Inferior parietal cortex (tissue), 1 donor: Measurements from ENCODE around the gene ACSL6.

Experiments used
- DNase-seq: peaks from one replicate; pipeline ENCODE4 v3.0.0-alpha.2; 2016; ENCODE audit errors: extremely low spot score

Gene ACSL6

DNA sequence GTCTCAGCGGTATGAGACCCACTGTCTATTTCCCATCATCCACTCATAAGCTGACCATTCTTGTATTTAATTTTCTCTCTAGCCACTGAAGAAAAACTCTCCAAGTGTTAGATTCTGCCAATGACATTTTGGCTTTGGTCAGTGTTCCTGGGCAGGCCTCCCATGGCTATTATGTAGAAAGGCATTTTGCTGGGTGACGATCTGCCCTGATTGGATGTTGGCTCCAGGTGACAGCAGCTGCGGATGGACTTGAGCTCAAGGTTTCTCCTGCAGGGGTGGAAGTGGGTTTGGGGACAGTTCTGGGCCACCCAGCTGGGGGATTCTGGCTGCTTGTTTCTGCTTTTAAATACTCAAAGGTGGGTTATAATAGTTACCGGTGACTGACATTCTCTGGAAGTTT lies 31.6 kb downstream of the ACSL6 start:
- DNase-seq, result no peak

GRCh38 chr5:131977212-131977604 lies 34.2 kb downstream of the ACSL6 start:
- no peak for DNase-seq

GRCh38 chr5:131976414-131977211 lies 34.8 kb downstream of the ACSL6 start:
- DNase-seq, result no peak

DNA sequence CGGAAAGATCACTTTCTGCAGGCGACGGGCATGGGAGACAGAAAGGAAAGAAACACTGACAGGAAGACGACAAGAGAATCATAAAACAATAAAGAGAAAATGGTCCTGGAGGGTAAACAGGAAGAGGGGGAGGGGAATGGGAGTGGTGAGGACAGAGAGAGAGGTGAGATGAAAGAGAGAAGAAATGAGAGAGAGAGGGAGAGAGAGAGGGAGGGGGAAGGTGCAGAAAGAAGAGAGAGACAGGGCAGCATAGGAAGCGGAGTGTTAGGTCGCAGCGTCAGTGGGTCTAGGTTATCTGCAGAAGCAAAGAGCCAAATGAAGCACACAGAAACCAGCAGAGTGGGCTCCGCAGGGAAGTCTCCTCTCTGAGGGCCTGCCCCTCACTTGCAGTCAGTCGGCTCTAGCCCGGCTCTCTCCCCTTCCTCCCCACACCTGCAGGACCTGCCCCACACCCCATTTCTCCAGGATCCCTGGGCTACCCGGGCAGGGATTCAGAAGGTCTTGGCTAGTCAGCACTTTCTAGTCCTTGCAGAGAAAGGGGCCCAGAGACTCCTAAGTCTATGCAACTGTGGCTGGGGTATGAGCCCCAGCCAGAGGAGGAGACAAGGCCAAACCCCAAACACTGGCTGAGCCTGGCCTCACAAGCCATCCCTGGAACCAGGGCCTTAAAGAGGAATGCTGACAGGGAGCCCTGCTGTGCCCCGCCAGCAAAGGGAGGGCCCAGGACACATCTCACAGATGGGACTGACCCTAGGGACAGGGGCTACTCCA lies 36.3 kb downstream of the ACSL6 start:
- DNase-seq, result no peak

GRCh38 chr5:131974622-131974955 lies 36.9 kb downstream of the ACSL6 start:
- no peak for DNase-seq

DNA sequence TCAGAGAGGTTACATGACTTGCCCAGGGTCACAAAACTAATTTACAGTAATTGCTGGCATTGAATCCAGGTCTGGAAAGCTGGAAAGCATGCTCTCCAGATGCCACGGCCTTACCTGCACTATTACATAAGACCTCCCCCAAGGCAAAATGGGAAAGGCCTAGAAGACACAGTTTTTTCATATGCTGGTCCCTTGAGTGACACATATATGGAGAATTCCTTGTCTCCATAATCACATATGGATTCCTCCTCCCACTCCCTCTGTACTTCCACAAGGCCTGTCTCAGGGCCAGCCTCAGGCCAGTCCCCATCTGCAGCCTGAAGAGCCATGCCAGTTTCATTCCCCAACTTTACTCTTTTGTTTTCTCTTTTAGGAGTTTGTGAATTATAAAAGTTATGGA lies 37.4 kb downstream of the ACSL6 start:
- no peak for DNase-seq

DNA sequence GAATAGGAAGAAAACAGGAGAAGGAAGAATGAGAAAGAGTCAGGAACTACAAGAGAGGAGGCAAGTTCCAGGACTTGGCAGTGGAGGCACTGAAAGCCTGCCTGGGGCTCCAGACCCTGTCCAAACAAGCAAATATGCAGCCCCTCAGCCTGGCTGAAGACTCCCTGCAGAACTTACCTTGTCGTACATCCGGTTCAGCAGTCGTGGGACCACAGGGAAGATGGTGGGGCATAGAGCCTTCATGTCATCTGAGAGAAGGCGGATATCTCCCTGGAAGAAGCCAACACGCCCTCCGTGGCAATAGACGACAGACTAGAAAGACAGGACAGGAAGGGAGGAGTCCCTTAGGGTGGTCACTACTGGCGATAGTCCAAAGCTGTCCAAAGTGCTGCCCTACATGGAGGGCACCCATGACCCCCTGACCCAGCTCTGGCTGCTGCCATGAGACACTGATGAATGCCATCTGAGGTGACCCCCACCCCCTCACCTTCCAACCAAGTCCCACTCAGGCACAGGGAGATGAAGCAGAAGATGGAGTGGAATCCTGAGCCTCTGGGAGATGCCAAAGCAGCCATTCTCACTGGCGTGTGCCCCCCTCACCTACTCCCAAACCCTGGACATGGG lies 38.3 kb downstream of the ACSL6 start:
- DNase-seq, result no peak

- no peak for DNase-seq
Measured at GRCh38 chr5:131968396-131968954, 43.0 kb downstream of the ACSL6 start.

- DNase-seq, result no peak
Measured at GRCh38 chr5:131966551-131966950, 44.9 kb downstream of the ACSL6 start.

DNA sequence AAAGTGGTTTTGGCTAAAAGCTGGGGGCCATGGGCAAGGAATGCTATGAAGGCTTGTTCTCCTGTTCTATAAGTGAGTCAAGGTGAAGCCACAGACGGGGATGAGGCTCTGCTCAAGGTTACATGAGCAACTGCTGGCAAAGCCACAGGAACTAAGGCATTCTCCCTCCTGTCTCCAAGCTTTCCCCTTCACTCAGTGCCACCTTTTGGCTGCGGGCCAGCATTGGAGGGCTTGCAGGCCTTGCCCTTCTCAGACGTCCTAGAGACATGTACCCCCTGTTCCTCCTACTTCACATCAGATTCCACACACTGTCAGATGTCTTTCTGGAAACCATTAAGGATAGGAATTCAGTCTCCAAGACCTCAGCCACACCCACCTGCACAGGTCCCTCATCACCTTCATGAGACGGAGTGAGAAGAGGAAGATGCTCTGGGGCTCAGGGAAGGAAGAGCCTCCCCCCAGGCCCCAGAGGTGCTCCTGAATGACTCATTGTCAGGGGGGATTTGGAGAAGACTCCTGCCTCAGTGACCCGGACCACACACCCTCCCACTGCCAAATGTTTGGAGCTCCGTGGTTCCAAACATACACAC lies 45.5 kb downstream of the ACSL6 start:
- no peak for DNase-seq

DNA sequence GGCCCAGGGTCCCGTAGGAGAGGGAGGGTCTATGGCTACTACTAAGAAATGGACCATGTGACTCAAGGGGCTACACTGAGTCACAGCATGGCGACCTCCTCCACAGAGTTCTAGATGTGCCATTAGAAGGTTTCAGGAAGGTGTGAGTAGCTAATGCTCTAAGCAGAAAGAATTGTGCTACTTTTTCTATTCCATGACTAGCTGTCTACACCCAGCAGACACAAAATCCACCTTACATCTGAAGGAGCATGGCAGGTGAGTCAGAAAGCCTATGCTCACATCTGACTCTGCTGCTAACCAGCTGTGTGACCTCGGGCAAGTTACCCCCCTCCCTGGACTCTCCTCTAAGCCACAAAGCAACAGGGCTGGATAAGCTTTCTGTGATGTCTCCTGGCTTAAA lies 51.6 kb downstream of the ACSL6 start:
- DNase-seq, result no peak

DNA sequence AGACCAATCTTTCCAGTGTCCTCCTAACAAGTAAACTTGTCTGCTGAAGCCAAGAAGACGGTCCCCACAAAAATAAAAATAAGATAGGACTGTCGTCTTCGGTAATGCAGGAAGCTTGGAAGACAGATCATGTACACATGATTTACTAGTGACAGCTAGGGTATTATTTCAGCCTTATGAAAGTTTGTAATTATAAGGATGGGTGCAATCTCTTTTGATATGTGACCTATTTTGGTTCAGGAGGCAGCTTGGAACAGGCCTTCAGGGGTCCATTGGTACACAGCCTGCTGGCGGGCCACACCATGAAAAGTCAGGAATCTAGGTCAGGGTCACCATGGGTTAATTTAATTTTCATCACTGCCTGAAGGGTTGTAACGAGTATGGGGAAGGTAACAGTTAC lies 52.3 kb downstream of the ACSL6 start:
- DNase-seq, result no peak

- DNase-seq, result peak; percentile 27
Measured at GRCh38 chr5:131957721-131958441, 53.6 kb downstream of the ACSL6 start.

- no peak for DNase-seq
Measured at GRCh38 chr5:131953969-131954368, 57.5 kb downstream of the ACSL6 start.

DNA sequence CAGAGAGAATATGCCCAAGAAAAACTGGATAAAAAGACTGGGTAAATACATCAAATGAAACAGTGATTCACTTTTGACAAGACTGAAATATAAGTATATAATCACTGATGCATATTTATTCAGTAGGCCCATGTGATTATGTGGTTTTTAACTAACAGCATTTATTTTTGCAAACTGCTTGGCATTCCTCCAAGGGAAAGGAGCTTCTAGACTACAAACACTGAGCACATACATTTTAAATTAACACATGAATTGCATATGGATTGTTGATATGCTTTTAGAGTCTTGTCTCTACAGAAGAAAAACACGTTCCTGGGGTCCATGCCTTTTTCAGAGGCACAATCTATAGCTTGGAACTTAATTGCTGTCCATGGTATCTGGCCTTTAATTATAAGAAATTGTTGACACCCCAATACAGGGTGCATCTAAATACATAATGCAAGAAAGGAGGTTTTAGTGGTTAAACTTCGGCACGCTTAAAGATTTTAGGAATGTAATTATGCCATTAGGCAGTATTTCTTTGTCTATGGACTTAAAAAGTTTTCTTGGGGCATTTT lies 59.1 kb downstream of the ACSL6 start:
- peak; percentile 29 for DNase-seq

DNA sequence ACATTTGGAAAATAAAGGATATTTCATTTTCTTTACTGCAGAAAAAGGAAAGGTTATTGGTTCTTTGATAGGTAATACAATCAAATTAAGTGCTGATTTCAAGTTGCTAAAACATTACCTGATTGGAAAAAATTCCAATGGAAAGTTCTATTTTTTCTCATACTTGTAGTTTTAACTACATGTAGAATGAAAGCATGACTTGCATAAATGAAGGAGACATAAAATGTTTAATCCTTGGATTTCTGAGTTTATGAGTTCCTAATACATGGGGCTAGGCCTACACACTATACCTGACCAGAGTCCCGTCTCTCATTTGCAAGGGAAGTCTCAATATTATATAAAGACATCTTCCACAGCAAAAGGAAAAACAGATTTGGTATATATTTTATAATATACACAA lies 60.8 kb downstream of the ACSL6 start:
- DNase-seq, result no peak

GRCh38 chr5:131947445-131947844 lies 64.0 kb downstream of the ACSL6 start:
- DNase-seq, result no peak

DNA sequence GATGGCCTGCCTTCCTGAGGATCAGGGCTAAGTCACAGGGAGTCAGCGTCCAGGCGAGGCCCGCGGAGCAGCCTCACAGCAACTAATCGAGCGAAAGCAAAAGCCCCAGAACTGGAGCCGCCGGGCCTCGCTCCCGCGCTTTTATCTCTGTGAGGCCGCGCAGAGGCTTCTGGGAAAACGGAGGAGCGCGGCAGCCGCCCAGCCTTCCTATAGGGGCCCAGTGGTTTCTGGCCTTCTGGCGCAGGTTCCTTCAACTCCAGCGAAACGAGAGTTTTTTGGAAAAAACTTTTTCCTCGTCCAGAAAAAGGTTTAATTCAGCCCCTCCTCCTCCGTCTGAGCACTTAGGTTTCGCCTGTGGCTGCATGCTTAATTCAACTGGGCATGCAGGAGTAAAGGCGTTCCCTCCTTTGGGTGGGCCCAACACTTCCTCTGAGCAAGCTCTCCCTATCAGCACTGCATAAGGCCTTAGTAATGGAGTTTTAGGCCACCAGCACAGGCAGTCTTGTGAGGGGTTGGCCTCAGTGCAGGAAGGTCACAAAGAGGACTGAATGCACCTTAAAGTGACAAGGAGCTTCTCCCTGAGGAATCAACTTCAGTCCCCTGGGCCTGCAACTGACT lies 65.8 kb downstream of the ACSL6 start, which contains the start of gene MEIKIN:
Gene MEIKIN, minus strand, starts transcription at position 113 of the 618 bp plus-strand sequence. CDS start 158 bp downstream, outside the sequence.
- no peak for DNase-seq

DNA sequence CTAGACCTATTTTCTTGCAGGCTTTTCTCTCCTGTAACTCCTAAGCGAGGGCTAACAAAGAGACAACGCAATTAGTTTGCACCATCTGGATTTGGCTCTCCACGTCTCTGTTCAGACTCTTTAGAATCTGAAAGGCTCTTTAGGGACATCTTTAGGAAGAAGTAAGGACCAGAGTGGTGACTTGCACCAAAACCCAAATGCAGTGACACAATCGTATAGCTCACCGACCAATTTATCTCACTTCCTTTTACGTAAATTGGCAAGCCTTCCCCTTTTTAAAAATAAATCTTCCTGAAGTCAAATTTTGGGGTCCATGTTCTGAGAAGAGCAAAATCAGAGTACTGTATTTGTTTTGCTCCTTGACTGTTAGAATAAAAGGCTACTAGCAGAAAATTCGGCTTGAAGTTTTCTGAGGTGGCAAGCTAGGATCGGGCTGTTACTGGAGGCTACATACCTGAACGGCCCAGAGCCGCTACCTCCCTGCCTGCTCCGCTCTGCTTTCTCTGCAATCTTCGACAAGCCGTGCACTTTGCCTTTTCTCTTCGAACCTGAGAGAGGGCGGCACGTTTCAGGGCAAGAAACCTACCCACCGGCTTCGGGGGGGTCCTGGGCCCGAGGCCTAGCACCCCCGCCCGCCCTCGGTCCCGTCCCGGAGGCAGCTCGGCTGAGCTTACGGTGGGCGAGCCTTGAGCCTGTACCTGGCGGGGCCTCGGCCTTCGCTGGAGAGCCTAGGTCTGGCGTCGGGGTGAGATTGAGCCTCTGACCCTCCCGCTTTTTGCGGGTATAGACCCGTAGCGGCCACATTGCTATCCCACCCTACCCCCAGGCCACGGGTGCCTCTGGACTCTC lies 66.5 kb downstream of the ACSL6 start:
- DNase-seq, result no peak

DNA sequence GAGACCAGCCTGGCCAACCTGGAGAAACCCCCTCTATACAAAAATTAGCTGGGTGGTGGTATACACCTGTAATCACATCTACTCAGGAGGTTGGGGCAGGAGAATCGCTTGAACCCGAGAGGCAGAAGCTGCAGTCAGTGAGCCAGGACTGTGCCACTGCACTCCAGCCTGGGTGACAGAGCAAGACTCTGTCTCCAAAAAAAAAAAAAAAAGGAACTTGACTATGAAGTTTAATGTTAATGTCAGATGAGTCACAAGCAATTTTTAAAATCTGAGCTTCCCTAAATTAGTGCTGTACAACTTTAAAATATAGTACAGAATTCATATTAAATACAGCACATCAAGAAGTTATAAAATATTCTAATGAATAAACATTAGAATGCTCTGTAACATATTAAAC lies 67.5 kb downstream of the ACSL6 start:
- no peak for DNase-seq
